Measurements from ENCODE around the gene SMARCD1.

Gene SMARCD1

DNA sequence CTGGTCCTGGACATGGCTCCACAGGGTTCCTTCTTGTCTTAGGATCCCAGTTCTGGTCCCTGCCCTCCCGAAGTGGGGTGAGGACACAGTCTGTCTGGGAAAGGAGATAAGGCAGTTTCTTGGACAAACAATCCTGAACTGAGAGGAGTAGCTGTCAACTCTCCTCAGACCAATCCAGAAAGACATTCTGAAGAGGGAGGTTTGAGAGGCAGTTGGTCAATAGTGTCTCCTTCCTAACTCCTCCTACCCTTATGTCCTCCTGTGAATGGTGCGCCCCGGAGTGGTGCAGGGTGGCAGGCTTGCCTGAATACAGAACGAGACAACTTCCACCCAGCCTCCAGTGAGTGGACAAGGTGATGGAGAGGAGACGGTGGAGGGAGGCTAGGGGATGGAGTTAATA, 43.2 kb upstream of the SMARCD1 start:
- Histone ChIP-seq H3K36me3 (replicated peaks) (no peaks in the 10 kb centered on the region), H3K27me3 (replicated peaks) (no peaks in the 10 kb centered on the region), H3K4me3 (ENCODE audit: low read depth, low read length) (no peak overlapping the region), H3K27ac (no peak overlapping the region)
- in situ Hi-C loops (cut with HindIII; ENCODE audit: low pct_ligation_motif_present, low sequenced_read_pairs): no loop called here
- TF ChIP-seq, protein P1, sequence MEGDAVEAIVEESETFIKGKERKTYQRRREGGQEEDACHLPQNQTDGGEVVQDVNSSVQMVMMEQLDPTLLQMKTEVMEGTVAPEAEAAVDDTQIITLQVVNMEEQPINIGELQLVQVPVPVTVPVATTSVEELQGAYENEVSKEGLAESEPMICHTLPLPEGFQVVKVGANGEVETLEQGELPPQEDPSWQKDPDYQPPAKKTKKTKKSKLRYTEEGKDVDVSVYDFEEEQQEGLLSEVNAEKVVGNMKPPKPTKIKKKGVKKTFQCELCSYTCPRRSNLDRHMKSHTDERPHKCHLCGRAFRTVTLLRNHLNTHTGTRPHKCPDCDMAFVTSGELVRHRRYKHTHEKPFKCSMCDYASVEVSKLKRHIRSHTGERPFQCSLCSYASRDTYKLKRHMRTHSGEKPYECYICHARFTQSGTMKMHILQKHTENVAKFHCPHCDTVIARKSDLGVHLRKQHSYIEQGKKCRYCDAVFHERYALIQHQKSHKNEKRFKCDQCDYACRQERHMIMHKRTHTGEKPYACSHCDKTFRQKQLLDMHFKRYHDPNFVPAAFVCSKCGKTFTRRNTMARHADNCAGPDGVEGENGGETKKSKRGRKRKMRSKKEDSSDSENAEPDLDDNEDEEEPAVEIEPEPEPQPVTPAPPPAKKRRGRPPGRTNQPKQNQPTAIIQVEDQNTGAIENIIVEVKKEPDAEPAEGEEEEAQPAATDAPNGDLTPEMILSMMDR (IDR thresholded peaks at IDR 0.05; ENCODE audit: low read depth, low read length, missing control alignments): no peak
- DNase-seq: no peak

DNA sequence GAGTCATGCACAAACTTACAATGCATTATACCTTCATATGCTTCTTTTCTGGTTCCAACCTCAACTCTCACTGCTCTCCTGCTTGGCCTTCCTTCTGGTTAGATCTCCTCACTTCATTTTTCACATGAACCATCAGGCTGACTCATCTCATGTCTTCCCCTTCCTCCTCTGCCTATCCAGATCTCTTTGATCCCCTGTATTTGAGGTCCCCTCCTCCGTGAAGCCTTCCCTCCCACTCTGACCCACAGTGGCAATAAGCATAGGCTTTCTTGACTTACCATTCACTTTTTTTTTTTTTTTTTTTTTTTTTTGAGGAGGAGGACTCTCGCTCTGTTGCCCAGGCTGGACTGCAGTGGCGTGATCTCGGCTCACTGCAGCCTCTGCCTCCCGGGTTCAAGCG, 42.4 kb upstream of the SMARCD1 start:
- DNase-seq: no peak
- H3K4me3 ChIP-seq (ENCODE audit: low read depth, low read length): no peak overlapping the region
- no peak overlapping the region for H3K27ac ChIP-seq
- in situ Hi-C loops (cut with HindIII; ENCODE audit: low pct_ligation_motif_present, low sequenced_read_pairs): no loop called here
- TF ChIP-seq, protein P1 (IDR thresholded peaks at IDR 0.05; ENCODE audit: low read depth, low read length, missing control alignments): no peak
- no peaks in the 10 kb centered on the region for H3K36me3 ChIP-seq (replicated peaks)
- H3K27me3 ChIP-seq (replicated peaks): no peaks in the 10 kb centered on the region

DNA sequence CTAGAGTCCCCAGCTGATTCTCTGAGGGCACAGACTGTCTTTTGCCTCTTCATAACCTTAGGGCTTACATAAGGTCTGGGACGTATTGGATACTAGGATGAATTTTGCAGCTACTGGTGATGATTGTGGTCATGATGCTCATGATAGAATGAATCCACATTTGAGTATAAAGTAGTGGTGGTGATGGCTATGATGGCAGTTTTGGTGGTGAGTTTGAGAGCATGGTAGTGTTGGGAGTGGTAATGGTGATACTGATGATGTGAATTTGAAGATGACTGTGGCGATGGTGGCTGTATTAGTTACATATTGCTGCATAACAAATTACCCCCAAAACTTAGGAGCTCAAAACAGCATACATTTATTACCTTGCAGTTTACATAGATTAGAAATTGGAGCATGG, 41.8 kb upstream of the SMARCD1 start:
- no peak overlapping the region for H3K4me3 ChIP-seq (ENCODE audit: low read depth, low read length)
- H3K27ac ChIP-seq: no peak overlapping the region
- in situ Hi-C loops (cut with HindIII; ENCODE audit: low pct_ligation_motif_present, low sequenced_read_pairs): no loop called here
- H3K27me3 ChIP-seq (replicated peaks): no peaks in the 10 kb centered on the region
- TF ChIP-seq, protein P1 (IDR thresholded peaks at IDR 0.05; ENCODE audit: low read depth, low read length, missing control alignments): no peak
- no peaks in the 10 kb centered on the region for H3K36me3 ChIP-seq (replicated peaks)
- DNase-seq: no peak

GRCh38 chr12:50043854-50044253, 41.3 kb upstream of the SMARCD1 start:
- no peaks in the 10 kb centered on the region for H3K36me3 ChIP-seq (replicated peaks)
- no peak overlapping the region for H3K4me3 ChIP-seq (ENCODE audit: low read depth, low read length)
- no peaks in the 10 kb centered on the region for H3K27me3 ChIP-seq (replicated peaks)
- no peak overlapping the region for H3K27ac ChIP-seq
- in situ Hi-C loops (cut with HindIII; ENCODE audit: low pct_ligation_motif_present, low sequenced_read_pairs): no loop called here
- no peak for DNase-seq
- TF ChIP-seq, protein P1 (IDR thresholded peaks at IDR 0.05; ENCODE audit: low read depth, low read length, missing control alignments): no peak

GRCh38 chr12:50047693-50048250, 37.4 kb upstream of the SMARCD1 start:
- DNase-seq: no peak
- Histone ChIP-seq H3K4me3 (ENCODE audit: low read depth, low read length) (no peak overlapping the region), H3K36me3 (replicated peaks) (no peaks in the 10 kb centered on the region), H3K27me3 (replicated peaks) (peaks cover 18% of the 10 kb centered on the region), H3K27ac (no peak overlapping the region)
- in situ Hi-C loops (cut with HindIII; ENCODE audit: low pct_ligation_motif_present, low sequenced_read_pairs): no loop called here
- TF ChIP-seq, protein P1 (IDR thresholded peaks at IDR 0.05; ENCODE audit: low read depth, low read length, missing control alignments): no peak

Measured in brain microvascular endothelial cell (primary cell).